ENCODE measurements around the gene TDP1. TPM values are rescaled to one million over a fixed set of nuclear protein-coding genes. Genes with fewer than 3 reads are reported as not detected.

Gene TDP1
- 18.9 TPM for total RNA-seq

GRCh38 chr14:89955745-89956660 is at the start of gene TDP1:
TSS of gene TDP1 (plus strand) at chr14:89955927. CDS start at chr14:89963115, 7,188 bp downstream.
- peak; percentile 95 for DNase-seq (ENCODE audit: low spot score)

- no peak for DNase-seq (ENCODE audit: low spot score)
Observed at GRCh38 chr14:89906000-89906399, 49.7 kb upstream of the TDP1 start.

GRCh38 chr14:89907655-89908054 is 48.1 kb upstream of the TDP1 start:
- DNase-seq (ENCODE audit: low spot score): no peak

GRCh38 chr14:89908712-89909450 is 46.8 kb upstream of the TDP1 start:
- DNase-seq (ENCODE audit: low spot score): no peak

- no peak for DNase-seq (ENCODE audit: low spot score)
Observed at GRCh38 chr14:89909586-89909985, 46.1 kb upstream of the TDP1 start.

GRCh38 chr14:89910691-89911009 is 45.1 kb upstream of the TDP1 start:
- DNase-seq (ENCODE audit: low spot score): no peak

GRCh38 chr14:89911010-89911919 is 44.5 kb upstream of the TDP1 start:
- DNase-seq (ENCODE audit: low spot score): no peak

- no peak for DNase-seq (ENCODE audit: low spot score)
Observed at GRCh38 chr14:89912221-89912620, 43.5 kb upstream of the TDP1 start.

- no peak for DNase-seq (ENCODE audit: low spot score)
Observed at GRCh38 chr14:89912667-89913211, 43.0 kb upstream of the TDP1 start.

GRCh38 chr14:89915114-89915878 is 40.4 kb upstream of the TDP1 start:
- peak; percentile 69 for DNase-seq (ENCODE audit: low spot score)

GRCh38 chr14:89918721-89919120 is 37.0 kb upstream of the TDP1 start:
- no peak for DNase-seq (ENCODE audit: low spot score)

GRCh38 chr14:89920056-89920455 is 35.7 kb upstream of the TDP1 start:
- DNase-seq (ENCODE audit: low spot score): no peak

GRCh38 chr14:89921346-89921745 is 34.4 kb upstream of the TDP1 start:
- no peak for DNase-seq (ENCODE audit: low spot score)

- no peak for DNase-seq (ENCODE audit: low spot score)
Observed at GRCh38 chr14:89922031-89922907, 33.5 kb upstream of the TDP1 start.

GRCh38 chr14:89924268-89924667 is 31.5 kb upstream of the TDP1 start:
- DNase-seq (ENCODE audit: low spot score): no peak

- no peak for DNase-seq (ENCODE audit: low spot score)
Observed at GRCh38 chr14:89926694-89927093, 29.0 kb upstream of the TDP1 start.

- DNase-seq (ENCODE audit: low spot score): no peak
Observed at GRCh38 chr14:89927186-89927865, 28.4 kb upstream of the TDP1 start.

GRCh38 chr14:89933002-89933401 is 22.7 kb upstream of the TDP1 start:
- DNase-seq (ENCODE audit: low spot score): no peak

GRCh38 chr14:89936654-89937185 is 19.0 kb upstream of the TDP1 start:
- no peak for DNase-seq (ENCODE audit: low spot score)

Measured in ureter (tissue), 1 donor.